ENCODE data around the gene DDX31. TPM values are rescaled to one million over a fixed set of nuclear protein-coding genes. Genes with fewer than 3 reads are reported as not detected.
"Not testable (repeated sequence)": the region's sequence is repeated elsewhere in the genome, so short reads cannot be mapped to it uniquely, and the experiment has no call there.

DDX31 gene
- total RNA-seq, 1 donor: 11.6 TPM

DNA sequence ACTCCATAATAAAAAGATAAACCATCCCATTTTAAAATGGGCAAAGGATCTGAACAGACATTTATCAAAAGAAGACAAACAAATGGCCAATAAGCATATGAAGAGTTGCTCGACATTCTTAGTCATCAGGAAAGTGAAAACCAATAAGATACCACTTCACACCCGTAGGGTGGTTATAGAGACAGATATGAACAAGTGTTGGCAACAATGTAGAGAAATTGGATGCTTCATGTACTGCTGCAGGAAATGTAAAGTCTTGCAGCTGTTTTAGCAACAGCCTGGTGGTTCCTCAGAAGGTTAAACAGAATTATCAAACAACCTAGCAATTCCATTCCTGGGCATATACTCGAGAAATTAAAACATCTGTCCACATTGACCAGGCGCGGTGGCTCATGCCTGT, 43.0 kb upstream of the DDX31 start:
- Histone ChIP-seq H3K27ac (ENCODE audit: low read depth, low read length) (no peak overlapping the region), H3K4me3 (ENCODE audit: insufficient read depth, low read length) (no peak overlapping the region), H3K27me3 (ENCODE audit: insufficient read depth, low read length) (peaks cover 16% of the 10 kb centered on the region), H3K4me1 (ENCODE audit: insufficient read depth, low read length) (no peaks in the 10 kb centered on the region), H3K36me3 (ENCODE audit: insufficient read depth, low read length) (no peaks in the 10 kb centered on the region), H3K79me2 (ENCODE audit: insufficient read depth, low read length) (no peaks in the 10 kb centered on the region), H3K9me3 (ENCODE audit: low read depth, low read length) (no peaks in the 10 kb centered on the region), H4K20me1 (ENCODE audit: insufficient read depth, low read length) (no peaks in the 10 kb centered on the region), H3K4me2 (ENCODE audit: insufficient read depth, low read length) (no peak overlapping the region), H2AFZ (ENCODE audit: low read length) (no peak overlapping the region)
- no peak for TF ChIP-seq CTCF (IDR thresholded peaks at IDR 0.05; ENCODE audit: extremely low read depth, low read depth, low read length)
- DNase-seq (ENCODE audit: insufficient read length, low spot score, missing footprints): no peak

- DNase-seq (ENCODE audit: insufficient read length, low spot score, missing footprints): no peak
- H3K27ac ChIP-seq (ENCODE audit: low read depth, low read length): no peak overlapping the region
- no peak overlapping the region for H3K4me2 ChIP-seq (ENCODE audit: insufficient read depth, low read length)
- no peaks in the 10 kb centered on the region for H4K20me1 ChIP-seq (ENCODE audit: insufficient read depth, low read length)
- no peak for TF ChIP-seq CTCF (IDR thresholded peaks at IDR 0.05; ENCODE audit: extremely low read depth, low read depth, low read length)
- no peak overlapping the region for H3K4me3 ChIP-seq (ENCODE audit: insufficient read depth, low read length)
- no peaks in the 10 kb centered on the region for H3K79me2 ChIP-seq (ENCODE audit: insufficient read depth, low read length)
- H3K4me1 ChIP-seq (ENCODE audit: insufficient read depth, low read length): no peaks in the 10 kb centered on the region
- no peaks in the 10 kb centered on the region for H3K9me3 ChIP-seq (ENCODE audit: low read depth, low read length)
- peaks cover 8% of the 10 kb centered on the region for H3K27me3 ChIP-seq (ENCODE audit: insufficient read depth, low read length)
- no peaks in the 10 kb centered on the region for H3K36me3 ChIP-seq (ENCODE audit: insufficient read depth, low read length)
- H2AFZ ChIP-seq (ENCODE audit: low read length): no peak overlapping the region
Measured at GRCh38 chr9:132711846-132712245, 42.1 kb upstream of the DDX31 start.

- H3K79me2 ChIP-seq (ENCODE audit: insufficient read depth, low read length); H3K27ac ChIP-seq (ENCODE audit: low read depth, low read length); H3K4me2 ChIP-seq (ENCODE audit: insufficient read depth, low read length); H3K9me3 ChIP-seq (ENCODE audit: low read depth, low read length); H4K20me1 ChIP-seq (ENCODE audit: insufficient read depth, low read length); H3K36me3 ChIP-seq (ENCODE audit: insufficient read depth, low read length); H3K27me3 ChIP-seq (ENCODE audit: insufficient read depth, low read length); H3K4me1 ChIP-seq (ENCODE audit: insufficient read depth, low read length); DNase-seq (ENCODE audit: insufficient read length, low spot score, missing footprints); H2AFZ ChIP-seq (ENCODE audit: low read length); H3K4me3 ChIP-seq (ENCODE audit: insufficient read depth, low read length): not testable (repeated sequence)
Measured at GRCh38 chr9:132711152-132711551, 41.4 kb upstream of the DDX31 start.

GRCh38 chr9:132710333-132710732, 40.5 kb upstream of the DDX31 start:
- Histone ChIP-seq H3K36me3 (ENCODE audit: insufficient read depth, low read length) (no peaks in the 10 kb centered on the region), H3K27ac (ENCODE audit: low read depth, low read length) (no peak overlapping the region), H3K4me1 (ENCODE audit: insufficient read depth, low read length) (no peaks in the 10 kb centered on the region), H3K4me2 (ENCODE audit: insufficient read depth, low read length) (no peak overlapping the region), H3K79me2 (ENCODE audit: insufficient read depth, low read length) (no peaks in the 10 kb centered on the region), H3K27me3 (ENCODE audit: insufficient read depth, low read length) (peaks cover 8% of the 10 kb centered on the region), H3K9me3 (ENCODE audit: low read depth, low read length) (no peaks in the 10 kb centered on the region), H4K20me1 (ENCODE audit: insufficient read depth, low read length) (no peaks in the 10 kb centered on the region), H3K4me3 (ENCODE audit: insufficient read depth, low read length) (no peak overlapping the region), H2AFZ (ENCODE audit: low read length) (no peak overlapping the region)
- no peak for TF ChIP-seq CTCF (IDR thresholded peaks at IDR 0.05; ENCODE audit: extremely low read depth, low read depth, low read length)
- no peak for DNase-seq (ENCODE audit: insufficient read length, low spot score, missing footprints)
